RCC 7860 (cell line): Measurements from ENCODE around the gene RAB11FIP3.

Source experiments
- DNase-seq: peaks from one replicate; pipeline ENCODE4 v3.0.0-alpha.2; 2015; ENCODE audit warnings: low spot score
- FAIRE-seq: peaks from 2 replicates; lab custom pipeline; 2012; peaks lifted over from hg19 to GRCh38; lab: Jason Lieb, UNC

RAB11FIP3 gene

GRCh38 chr16:513950-514349, 88.5 kb downstream of the RAB11FIP3 start:
- no peak for FAIRE-seq

GRCh38 chr16:515175-515938, 89.9 kb downstream of the RAB11FIP3 start:
- DNase-seq (no peak), FAIRE-seq (no peak)

More at GRCh38 chr16:513950-514349, 88.5 kb downstream of the RAB11FIP3 start:
- DNase-seq, result no peak

- FAIRE-seq (no peak), DNase-seq (no peak)
Measured at GRCh38 chr16:515939-516226, 90.4 kb downstream of the RAB11FIP3 start.

DNA sequence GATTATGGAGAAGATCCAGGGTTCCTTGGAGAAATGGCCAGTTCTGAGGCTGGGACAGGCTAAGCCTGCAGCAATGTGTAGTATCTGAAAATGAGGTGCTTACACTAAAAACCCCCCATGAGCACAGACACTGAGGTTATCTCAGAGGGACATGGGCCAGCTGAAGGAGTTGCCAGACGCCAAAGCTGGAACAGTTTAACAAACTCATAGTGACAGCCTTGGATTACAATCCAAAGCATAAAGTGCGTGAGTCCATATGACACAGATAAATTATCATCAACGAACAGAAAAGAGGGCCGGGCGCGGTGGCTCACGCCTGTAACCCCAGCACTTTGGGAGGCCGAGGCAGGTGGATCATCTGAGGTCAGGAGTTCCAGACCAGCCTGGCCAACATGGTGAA, 90.9 kb downstream of the RAB11FIP3 start:
- FAIRE-seq, result no peak
- DNase-seq, result no peak

- FAIRE-seq, result no peak
- no peak for DNase-seq
Measured at GRCh38 chr16:518858-519257, 93.4 kb downstream of the RAB11FIP3 start.

- DNase-seq (no peak), FAIRE-seq (no peak)
Measured at GRCh38 chr16:519425-519824, 94.0 kb downstream of the RAB11FIP3 start.

- DNase-seq, result no peak
- no peak for FAIRE-seq
Measured at GRCh38 chr16:519841-520687, 94.6 kb downstream of the RAB11FIP3 start.

DNA sequence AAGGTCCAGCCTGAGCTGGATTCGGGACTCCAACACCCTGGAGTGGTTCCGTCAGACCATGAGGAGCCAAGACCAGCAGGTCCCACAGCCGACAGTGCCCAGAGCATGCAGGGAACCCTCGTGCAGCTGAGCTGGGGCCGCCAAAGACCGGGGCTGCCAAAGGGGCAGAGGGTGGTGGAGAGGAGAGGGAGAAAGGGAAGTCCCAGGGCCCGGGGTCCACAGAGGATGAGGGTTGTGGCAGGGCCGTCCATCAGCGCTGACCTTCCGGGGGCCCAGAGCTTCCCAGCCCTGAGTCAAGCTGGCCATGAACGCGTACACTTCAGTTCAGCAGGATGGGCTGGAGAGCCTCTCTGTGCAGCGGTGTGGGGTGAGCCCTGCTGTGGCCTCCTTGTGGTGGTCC, 95.4 kb downstream of the RAB11FIP3 start:
- FAIRE-seq (no peak), DNase-seq (no peak)

- DNase-seq (no peak), FAIRE-seq (no peak)
Measured at GRCh38 chr16:521381-522210, 96.1 kb downstream of the RAB11FIP3 start.

GRCh38 chr16:522320-523096, 97.1 kb downstream of the RAB11FIP3 start:
- FAIRE-seq, result no peak
- DNase-seq, result no peak

DNA sequence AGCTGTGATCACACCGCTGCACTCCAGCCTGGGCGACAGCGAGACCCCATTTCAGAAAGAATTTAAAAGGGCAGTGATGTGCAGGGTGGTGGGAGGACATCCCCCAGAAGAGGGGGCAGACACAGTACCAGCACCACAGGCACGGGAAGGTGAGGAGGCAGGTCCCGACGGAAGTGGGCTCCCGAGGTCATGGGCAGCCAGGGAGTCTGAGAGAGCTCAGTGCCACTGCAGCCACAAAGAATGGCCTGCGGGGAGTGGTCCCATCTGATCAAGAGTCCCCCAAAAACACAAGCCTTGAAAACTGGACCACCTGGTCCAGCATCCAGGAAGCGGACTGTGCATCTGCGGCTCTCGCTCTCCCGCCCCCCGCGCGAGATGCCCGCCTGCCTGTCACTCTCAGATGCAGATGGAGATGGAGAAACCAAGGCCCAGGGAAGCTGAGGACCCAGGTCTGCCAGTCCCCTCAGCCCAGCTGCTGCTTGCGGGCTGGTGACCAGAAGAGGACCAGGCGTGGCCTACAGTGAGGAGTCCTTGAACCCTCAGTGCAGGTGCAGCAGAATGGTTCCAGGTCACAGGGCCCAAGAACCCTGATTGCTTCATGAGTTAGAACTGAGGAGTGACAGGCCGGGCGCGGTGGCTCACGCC, 97.8 kb downstream of the RAB11FIP3 start:
- DNase-seq, result no peak
- FAIRE-seq, result no peak

- DNase-seq, result no peak
- no peak for FAIRE-seq
Measured at GRCh38 chr16:524274-525040, 99.0 kb downstream of the RAB11FIP3 start.

GRCh38 chr16:525123-525519, 99.7 kb downstream of the RAB11FIP3 start:
- no peak for FAIRE-seq
- no peak for DNase-seq

GRCh38 chr16:525520-526180, 100.2 kb downstream of the RAB11FIP3 start:
- peak; percentile 92 for FAIRE-seq
- peak; percentile 95 for DNase-seq

DNA sequence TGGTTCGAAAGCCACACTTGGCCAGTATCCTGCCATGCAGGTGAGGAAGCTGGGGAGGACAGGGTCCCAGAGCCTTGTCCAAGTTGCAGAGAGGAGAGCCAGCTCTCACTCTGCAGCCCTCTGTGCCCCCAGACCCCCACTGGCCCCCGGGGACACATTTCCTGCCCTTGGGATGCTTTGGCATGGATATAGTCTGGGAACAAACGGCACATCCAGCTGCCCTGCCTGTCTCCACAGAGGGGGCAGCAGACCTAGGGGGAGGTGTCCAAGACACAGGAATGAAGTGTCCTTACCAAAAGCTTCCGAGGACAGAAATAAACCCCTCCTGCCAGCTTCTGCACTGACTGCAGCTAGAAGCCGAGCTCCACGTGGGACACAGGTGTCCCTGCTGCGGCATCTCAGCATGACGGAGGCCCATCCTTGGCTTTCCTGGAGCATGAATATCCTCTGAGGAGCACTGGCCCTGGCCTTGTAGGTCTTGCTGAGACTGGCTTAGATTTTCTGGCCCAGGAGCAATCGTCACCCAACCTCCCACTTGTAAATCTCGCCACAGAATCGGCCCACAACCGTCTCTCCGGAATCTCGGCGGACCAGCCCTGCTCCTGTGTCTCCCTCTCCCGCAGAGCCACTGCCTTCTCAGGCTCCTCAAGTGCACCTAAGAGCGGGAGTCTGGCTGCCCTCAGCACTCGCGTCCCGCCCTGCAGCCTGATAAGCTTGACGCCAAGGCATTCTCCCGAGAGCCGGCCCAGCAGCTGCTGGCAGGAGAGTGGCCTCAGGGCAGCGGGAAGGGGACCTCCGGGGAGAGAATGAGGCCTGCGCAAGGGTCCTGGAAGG, 100.9 kb downstream of the RAB11FIP3 start:
- FAIRE-seq, result no peak
- no peak for DNase-seq

GRCh38 chr16:527015-527903, 101.8 kb downstream of the RAB11FIP3 start, which contains the start of gene CAPN15:
TSS of gene CAPN15 (plus strand) at chr16:527712. CDS start at chr16:546839, 19,127 bp downstream.
- FAIRE-seq (no peak), DNase-seq (peak; percentile 72)
